Measurements from ENCODE around the gene HPS6. TPM values are rescaled to one million over a fixed set of nuclear protein-coding genes. Genes with fewer than 3 reads are reported as not detected.

The HPS6 gene
- total and polyA plus RNA-seq, 9 of the 15 experiments (the other 6 are each of a cell fraction or from before 2014, with no cell fraction given) = 0.45 to 14.0 (median 4.5) TPM

DNA sequence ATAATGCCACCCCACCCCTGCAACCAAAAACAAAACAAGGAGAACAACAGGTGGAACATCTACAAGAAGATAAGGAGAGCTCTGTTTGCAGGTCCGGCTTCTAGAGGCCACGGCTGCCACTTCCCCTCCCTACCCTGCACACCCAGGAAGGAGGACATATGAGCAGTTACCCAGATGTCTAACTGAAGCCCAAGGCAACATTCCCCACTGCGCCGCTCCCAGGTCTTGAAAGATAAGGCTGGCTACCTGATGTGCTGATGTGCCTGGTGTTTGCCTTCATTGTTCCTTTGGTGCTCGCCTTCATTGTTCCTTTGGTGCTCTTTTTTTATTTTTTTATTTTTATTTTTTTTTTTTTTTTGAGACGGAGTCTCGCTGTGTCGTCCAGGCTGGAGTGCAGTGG lies 21.0 kb downstream of the HPS6 start:
- no TSS peak for BruUV-seq (replicated peaks)
- H3K27me3 ChIP-seq (ENCODE audit: control insufficient read depth in 2 of 2, insufficient read depth in 2 of 2, low read length in 2 of 2) = no peaks in the 10 kb centered on the region
- no peaks in the 10 kb centered on the region for H4K20me1 ChIP-seq (replicated peaks; ENCODE audit: control insufficient read depth, insufficient read depth, low read length)
- no peaks in the 10 kb centered on the region for H3K9me1 ChIP-seq (ENCODE audit: control insufficient read depth, insufficient read depth, low read length)
- peak; percentile 35; the same call in 1 of the 3 replicates for ATAC-seq
- H3K4me2 ChIP-seq (ENCODE audit: insufficient read depth, low read length) = no peak overlapping the region
- H3K27ac ChIP-seq (ENCODE audit: extremely low read depth, low read depth, low read length) = no peak overlapping the region
- H3K9ac ChIP-seq (ENCODE audit: insufficient read depth in 1 of 2, low read depth in 2 of 2, low read length in 2 of 2) = no peak overlapping the region
- no peaks in the 10 kb centered on the region for H3K79me2 ChIP-seq (ENCODE audit: control insufficient read depth, insufficient read depth, low read length)
- no peak for DNase-seq (ENCODE audit: extremely low read depth in 1 of 4, low spot score in 3 of 4)
- H3K4me3 ChIP-seq = no peak overlapping the region
- in situ Hi-C loops (cut with MboI) = loop anchor here (25.0 kb wide), 1 partner anchor 874 kb away; no protein-coding TSS in a partner anchor
- 33% methylated on average over 5 of the region's 8 CpGs for WGBS (ENCODE audit: insufficient coverage, low coverage, missing lambda C conversion rate)
- H3K36me3 ChIP-seq (ENCODE audit: control insufficient read depth, insufficient read depth, low read length) = no peaks in the 10 kb centered on the region
- TF ChIP-seq FIP1L1 (IDR thresholded peaks at IDR 0.05; ENCODE audit: low read depth, low read length, poor library complexity, severe bottlenecking) = no peak
- no peak for TF ChIP-seq ZBED1 (IDR thresholded peaks at IDR 0.05)
- TF ChIP-seq DEAF1 (CRISPR knock-in tag; IDR thresholded peaks at IDR 0.05) = no peak
- TF ChIP-seq RFX7 (CRISPR knock-in tag; IDR thresholded peaks at IDR 0.05) = no peak
- TF ChIP-seq TEAD4 (IDR thresholded peaks at IDR 0.05; ENCODE audit: low read length) = no peak
- TF ChIP-seq TEAD4 (CRISPR knock-in tag; IDR thresholded peaks at IDR 0.05; ENCODE audit: borderline replicate concordance) = no peak
- no peak for TF ChIP-seq CREB1 (IDR thresholded peaks at IDR 0.05)
- TF ChIP-seq CREB1 (CRISPR knock-in tag; IDR thresholded peaks at IDR 0.05) = no peak
- TF ChIP-seq NCOA6 (IDR thresholded peaks at IDR 0.05) = no peak
- no peak for TF ChIP-seq PHB2 (IDR thresholded peaks at IDR 0.05; ENCODE audit: low read depth)
- no peak for TF ChIP-seq BRCA1 (IDR thresholded peaks at IDR 0.05)
- no peak for TF ChIP-seq BRCA1 (CRISPR knock-in tag; IDR thresholded peaks at IDR 0.05)
- TF ChIP-seq NFATC3 (IDR thresholded peaks at IDR 0.05) = no peak
- TF ChIP-seq KLF10 (CRISPR knock-in tag; IDR thresholded peaks at IDR 0.05) = no peak
- no peak for TF ChIP-seq ZNF217 (CRISPR knock-in tag; IDR thresholded peaks at IDR 0.05)
- TF ChIP-seq PCBP2 (IDR thresholded peaks at IDR 0.05; ENCODE audit: low read depth, low read length, poor library complexity, severe bottlenecking) = no peak
- TF ChIP-seq ZNF695 (CRISPR knock-in tag; IDR thresholded peaks at IDR 0.05) = no peak
- TF ChIP-seq PRDM10 (IDR thresholded peaks at IDR 0.05; ENCODE audit: partially characterized antibody) = no peak
- TF ChIP-seq CREBBP (IDR thresholded peaks at IDR 0.05; ENCODE audit: low read depth, low read length) = no peak
- no peak for TF ChIP-seq GABPA (tag; conservative IDR thresholded peaks at IDR 0.05; ENCODE audit: low read depth)
- no peak for TF ChIP-seq HLTF (IDR thresholded peaks at IDR 0.05)
- no peaks in the 10 kb centered on the region for H3K9me3 ChIP-seq (replicated peaks; ENCODE audit: control insufficient read depth, insufficient read depth, low read depth, low read length)
- no peak for FAIRE-seq
- CTCF ChIA-PET (ENCODE audit: low intra/inter-chr PET ratio) = no interaction called here
- POLR2A ChIA-PET = interaction anchor here (0.6 kb wide), 1 partner anchor 29 kb away, joined by 3 read pairs; no protein-coding TSS in a partner anchor
- H2AFZ ChIP-seq (ENCODE audit: low read depth, low read length) = no peak overlapping the region
- H3K4me1 ChIP-seq (replicated peaks in 1 of 2; ENCODE audit: control insufficient read depth in 2 of 2, insufficient read depth in 2 of 2, low read length in 2 of 2) = no peaks in the 10 kb centered on the region; a peak in 1 of 5 replicates
- intact Hi-C loops (cut with micrococcal nuclease) = no loop called here

Data from K562 (cell line).